Breast epithelium (tissue), 3 donors: ENCODE results near the gene C4BPB.

ENCODE experiments used
- CTCF ChIP-seq, 3 donors: fragments of 450-650 bp; IDR thresholded peaks; one replicate each; pipeline ENCODE4 v1.5.1; 2016 to 2017; ENCODE audit warnings: antibody characterized with exemption in 3 of 3, mild to moderate bottlenecking in 3 of 3, moderate library complexity in 3 of 3
- POLR2A ChIP-seq: fragments of 450-650 bp; IDR thresholded peaks from one replicate; pipeline ENCODE4 v1.6.1; 2016; ENCODE audit warnings: antibody characterized with exemption, mild to moderate bottlenecking, moderate library complexity

- no peak for TF ChIP-seq CTCF (IDR thresholded peaks at IDR 0.05)
- no peak for TF ChIP-seq POLR2A
Measured at GRCh38 chr1:207049054-207049453, 39.6 kb upstream of the C4BPB start.
